ENCODE data around the gene PLAAT5. TPM values are rescaled to one million over a fixed set of nuclear protein-coding genes. Genes with fewer than 3 reads are reported as not detected.
A peak's percentile ranks its signal among the peaks of the same experiment; 100 is the strongest.

The PLAAT5 gene
- total and polyA plus RNA-seq, 2 donors from 2014 or later, result 0.72 to 7.6 TPM

- Histone ChIP-seq H3K9me3 (ENCODE audit: control insufficient read depth in 2 of 3, insufficient read depth in 1 of 3, low read length in 3 of 3) (no peaks in the 10 kb centered on the region), H3K4me3 (ENCODE audit: low read length in 3 of 3) (no peak overlapping the region), H3K36me3 (ENCODE audit: control insufficient read depth in 2 of 3, insufficient read depth in 3 of 3, low read length in 3 of 3) (no peaks in the 10 kb centered on the region), H3K4me1 (ENCODE audit: control insufficient read depth in 2 of 3, insufficient read depth in 2 of 3, low read depth in 1 of 3, low read length in 3 of 3) (peaks cover 0 to 5% (median 3%) of the 10 kb centered on the region in 3 donors), H3K27me3 (ENCODE audit: control insufficient read depth, insufficient read depth, low read length) (no peaks in the 10 kb centered on the region), H3K27ac (ENCODE audit: low read depth in 2 of 2, low read length in 2 of 2) (peak overlapping the region in 1 of 2 donors; percentile 43), H3K9ac (ENCODE audit: low read length in 3 of 3) (no peak overlapping the region)
- FAIRE-seq, result no peak
- intact Hi-C loops (cut with DNase I), result no loop called here
- TF ChIP-seq CTCF (IDR thresholded peaks at IDR 0.05; ENCODE audit: borderline replicate concordance, extremely low read depth, insufficient read depth), result no peak
- no peak for DNase-seq
Measured at GRCh38 chr11:63511048-63511748, 20.2 kb upstream of the PLAAT5 start.

- DNase-seq, result no peak
Measured at GRCh38 chr11:63510360-63511047, 19.5 kb upstream of the PLAAT5 start.

GRCh38 chr11:63508745-63509144 is 17.8 kb upstream of the PLAAT5 start:
- no peak for FAIRE-seq
- Histone ChIP-seq H3K4me1 (ENCODE audit: control insufficient read depth in 2 of 3, insufficient read depth in 2 of 3, low read depth in 1 of 3, low read length in 3 of 3) (peaks cover 0 to 5% (median 4%) of the 10 kb centered on the region in 3 donors), H3K36me3 (ENCODE audit: control insufficient read depth in 2 of 3, insufficient read depth in 3 of 3, low read length in 3 of 3) (no peaks in the 10 kb centered on the region), H3K9ac (ENCODE audit: low read length in 3 of 3) (no peak overlapping the region), H3K9me3 (ENCODE audit: control insufficient read depth in 2 of 3, insufficient read depth in 1 of 3, low read length in 3 of 3) (no peaks in the 10 kb centered on the region), H3K27me3 (ENCODE audit: control insufficient read depth, insufficient read depth, low read length) (no peaks in the 10 kb centered on the region), H3K27ac (ENCODE audit: low read depth in 2 of 2, low read length in 2 of 2) (no peak overlapping the region), H3K4me3 (ENCODE audit: low read length in 3 of 3) (no peak overlapping the region)
- intact Hi-C loops (cut with DNase I), result no loop called here
- DNase-seq, result no peak
- no peak for TF ChIP-seq CTCF (IDR thresholded peaks at IDR 0.05; ENCODE audit: borderline replicate concordance, extremely low read depth, insufficient read depth)

More at GRCh38 chr11:63510360-63511047, 19.5 kb upstream of the PLAAT5 start:
- intact Hi-C loops (cut with DNase I), result no loop called here
- no peaks in the 10 kb centered on the region for H3K9me3 ChIP-seq (ENCODE audit: control insufficient read depth in 2 of 3, insufficient read depth in 1 of 3, low read length in 3 of 3)
- no peak overlapping the region for H3K9ac ChIP-seq (ENCODE audit: low read length in 3 of 3)
- H3K4me1 ChIP-seq (ENCODE audit: control insufficient read depth in 2 of 3, insufficient read depth in 2 of 3, low read depth in 1 of 3, low read length in 3 of 3), result peaks cover 0 to 5% (median 4%) of the 10 kb centered on the region in 3 donors
- no peaks in the 10 kb centered on the region for H3K36me3 ChIP-seq (ENCODE audit: control insufficient read depth in 2 of 3, insufficient read depth in 3 of 3, low read length in 3 of 3)
- no peak for TF ChIP-seq CTCF (IDR thresholded peaks at IDR 0.05; ENCODE audit: borderline replicate concordance, extremely low read depth, insufficient read depth)
- no peak overlapping the region for H3K4me3 ChIP-seq (ENCODE audit: low read length in 3 of 3)
- no peak for FAIRE-seq
- peak overlapping the region; percentile 43 to 51 for H3K27ac ChIP-seq (ENCODE audit: low read depth in 2 of 2, low read length in 2 of 2)
- H3K27me3 ChIP-seq (ENCODE audit: control insufficient read depth, insufficient read depth, low read length), result no peaks in the 10 kb centered on the region

Data from kidney (tissue), 14 donors.